ENCODE data around the gene PTBP1. TPM values are rescaled to one million over a fixed set of nuclear protein-coding genes. Genes with fewer than 3 reads are reported as not detected.

PTBP1 gene
- total RNA-seq, 2 experiments from 2014 or later = 464 to 465 TPM

DNA sequence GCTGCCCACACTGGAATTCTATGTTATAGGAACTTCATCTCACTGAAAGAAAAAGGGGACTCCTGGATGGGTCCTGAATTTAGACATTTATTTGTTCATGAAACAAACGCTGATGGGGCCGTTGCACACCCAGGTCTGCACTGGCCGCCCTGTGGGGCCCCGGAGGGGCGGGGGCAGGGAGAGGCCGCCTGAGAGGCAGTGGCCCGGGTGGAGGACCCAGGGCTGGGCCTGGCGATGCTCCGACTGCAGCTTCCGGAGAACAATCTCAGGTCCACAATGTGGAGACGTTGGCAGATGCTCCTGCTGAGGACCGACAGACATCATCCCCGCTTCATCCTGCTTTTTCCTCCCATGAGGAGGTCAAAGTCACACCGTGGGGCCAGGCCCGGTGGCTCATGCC lies 16.3 kb upstream of the PTBP1 start:
- POLR2A ChIA-PET = no interaction called here
- H3K27ac Mint-ChIP-seq = no peak overlapping the region
- no peaks in the 10 kb centered on the region for H3K4me1 Mint-ChIP-seq (ENCODE audit: low read depth)
- H3K27me3 Mint-ChIP-seq = no peaks in the 10 kb centered on the region
- intact Hi-C loops (cut with micrococcal nuclease) = no loop called here
- DNase-seq = no peak
- CTCF ChIA-PET = no interaction called here
- H3K36me3 Mint-ChIP-seq = no peaks in the 10 kb centered on the region
- no peaks in the 10 kb centered on the region for H3K9me3 Mint-ChIP-seq
- no peak overlapping the region for H3K4me3 Mint-ChIP-seq

DNA sequence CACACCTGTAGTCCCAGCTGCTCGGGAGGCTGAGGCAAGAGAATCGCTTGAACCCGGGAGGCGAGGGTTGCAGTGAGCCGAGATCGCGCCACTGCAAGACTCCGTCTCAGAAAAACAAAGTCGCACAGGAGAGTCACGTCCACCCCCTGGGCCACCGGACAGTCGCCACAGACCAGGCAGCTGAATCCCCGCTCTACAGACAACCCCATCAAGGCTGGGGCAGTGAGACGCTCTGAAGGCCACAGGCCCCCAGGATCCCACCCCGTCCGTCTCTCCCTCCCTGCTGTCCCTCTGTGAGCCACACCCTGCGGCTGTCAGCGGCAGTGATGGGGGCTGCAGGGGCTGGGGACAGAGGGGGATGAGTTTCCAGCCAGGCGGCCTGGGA lies 15.5 kb upstream of the PTBP1 start:
- no peak for DNase-seq
- intact Hi-C loops (cut with micrococcal nuclease) = no loop called here
- CTCF ChIA-PET = no interaction called here
- Mint-ChIP-seq H3K9me3 (no peaks in the 10 kb centered on the region), H3K4me3 (no peak overlapping the region), H3K36me3 (no peaks in the 10 kb centered on the region), H3K27ac (no peak overlapping the region), H3K27me3 (no peaks in the 10 kb centered on the region), H3K4me1 (ENCODE audit: low read depth) (no peaks in the 10 kb centered on the region)
- POLR2A ChIA-PET = no interaction called here

DNA sequence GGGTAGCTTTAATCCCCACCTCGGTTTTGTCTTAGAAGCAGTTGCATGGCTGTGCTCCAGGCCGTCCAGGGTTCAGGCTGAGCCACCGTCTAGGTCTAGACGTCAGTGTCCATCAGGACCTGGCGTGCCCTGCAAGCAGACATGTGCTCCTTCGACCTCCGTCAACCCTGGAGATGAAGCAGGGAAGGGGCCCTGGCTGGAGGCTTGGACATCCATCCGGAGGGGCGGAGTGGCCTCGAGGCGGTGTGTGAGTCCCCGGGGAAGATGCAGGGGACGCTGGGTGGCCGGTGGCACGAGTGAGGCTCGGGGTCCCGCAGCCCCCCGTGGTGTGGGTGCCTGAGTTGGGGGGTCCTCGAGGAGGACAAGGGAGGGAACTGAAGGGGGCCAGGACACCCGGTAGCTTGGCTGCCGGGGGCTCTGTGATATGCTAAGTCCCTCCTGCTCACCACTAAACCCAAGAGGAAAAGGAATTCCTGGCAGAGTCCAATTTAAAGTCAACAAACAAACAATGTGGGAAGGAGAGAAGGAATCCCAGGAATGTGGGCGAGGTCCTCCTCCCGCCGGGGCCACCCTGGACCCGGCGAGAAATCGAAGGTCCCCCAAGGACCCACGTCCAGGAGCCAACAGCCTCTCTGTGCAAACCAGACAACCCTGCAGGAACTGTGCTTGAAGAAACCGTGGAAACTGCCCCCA lies 14.9 kb upstream of the PTBP1 start:
- Mint-ChIP-seq H3K27ac (no peak overlapping the region), H3K4me3 (no peak overlapping the region), H3K9me3 (no peaks in the 10 kb centered on the region), H3K4me1 (ENCODE audit: low read depth) (no peaks in the 10 kb centered on the region), H3K36me3 (no peaks in the 10 kb centered on the region), H3K27me3 (no peaks in the 10 kb centered on the region)
- DNase-seq = no peak
- ChIA-PET CTCF (no interaction called here), POLR2A (no interaction called here)
- intact Hi-C loops (cut with micrococcal nuclease) = no loop called here

DNA sequence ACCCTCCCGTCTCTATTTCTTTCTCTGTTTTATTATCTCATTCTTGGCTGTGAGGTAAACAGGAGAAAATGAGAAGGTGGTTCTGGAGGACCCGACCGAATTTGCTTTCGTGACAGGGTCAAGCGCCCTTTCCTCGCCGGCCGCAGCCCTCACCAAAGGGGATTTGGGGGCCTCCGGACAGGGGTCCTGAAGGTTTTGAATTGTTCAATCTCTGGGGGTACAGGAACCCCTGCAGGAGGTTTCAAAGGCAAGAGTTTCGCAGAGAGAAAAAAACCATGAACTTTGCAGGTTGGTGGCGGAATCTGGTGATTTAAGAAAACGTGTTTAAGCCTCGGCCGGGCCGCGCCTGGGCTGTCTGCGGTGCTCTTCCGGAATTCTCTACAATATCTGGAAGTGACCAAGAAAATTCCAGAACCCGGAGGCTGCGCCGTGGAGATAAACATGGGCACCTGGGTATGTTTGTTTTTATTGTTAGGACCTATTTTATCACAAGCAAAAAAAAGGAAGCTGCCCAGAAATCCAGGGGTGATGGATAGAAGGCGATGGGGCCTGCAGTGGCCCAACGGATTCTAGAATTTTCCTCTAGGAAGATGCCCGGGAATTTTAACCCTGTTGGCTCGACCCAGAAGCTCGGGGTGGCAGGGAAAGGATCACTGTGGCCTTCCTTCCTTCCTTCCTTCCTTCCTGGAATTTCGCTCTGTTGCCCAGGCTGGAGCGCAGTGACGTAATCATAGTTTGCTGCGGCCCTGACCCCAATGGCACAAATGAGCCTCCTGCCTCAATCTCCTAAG lies 14.2 kb upstream of the PTBP1 start:
- no peaks in the 10 kb centered on the region for H3K36me3 Mint-ChIP-seq
- no peak overlapping the region for H3K27ac Mint-ChIP-seq
- ChIA-PET POLR2A (no interaction called here), CTCF (no interaction called here)
- no peak for DNase-seq
- H3K4me3 Mint-ChIP-seq = no peak overlapping the region
- H3K9me3 Mint-ChIP-seq = no peaks in the 10 kb centered on the region
- intact Hi-C loops (cut with micrococcal nuclease) = no loop called here
- H3K4me1 Mint-ChIP-seq (ENCODE audit: low read depth) = no peaks in the 10 kb centered on the region
- no peaks in the 10 kb centered on the region for H3K27me3 Mint-ChIP-seq

DNA sequence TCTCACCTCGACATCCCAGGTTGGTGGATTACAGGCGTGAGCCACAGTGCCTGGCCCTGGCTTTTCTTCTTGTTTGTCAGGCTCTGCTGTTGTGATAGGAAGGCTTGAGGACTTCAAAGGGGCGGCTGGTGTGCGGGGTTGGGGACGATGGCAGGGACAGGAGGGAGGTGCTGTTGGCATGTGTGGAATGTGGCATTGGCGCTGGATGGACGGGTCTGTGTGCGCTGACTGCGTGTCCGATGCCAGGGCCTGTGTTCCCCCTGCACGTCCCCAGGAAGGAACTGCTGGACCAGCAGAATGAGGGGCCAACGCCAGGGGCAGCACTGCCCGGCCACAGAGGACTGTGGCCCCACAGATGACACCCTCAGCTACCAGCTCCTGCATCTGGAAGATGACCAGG lies 12.7 kb upstream of the PTBP1 start:
- no peaks in the 10 kb centered on the region for H3K4me1 Mint-ChIP-seq (ENCODE audit: low read depth)
- ChIA-PET POLR2A (no interaction called here), CTCF (no interaction called here)
- no peaks in the 10 kb centered on the region for H3K27me3 Mint-ChIP-seq
- H3K36me3 Mint-ChIP-seq = no peaks in the 10 kb centered on the region
- no peak for DNase-seq
- H3K27ac Mint-ChIP-seq = no peak overlapping the region
- intact Hi-C loops (cut with micrococcal nuclease) = no loop called here
- H3K4me3 Mint-ChIP-seq = no peak overlapping the region
- H3K9me3 Mint-ChIP-seq = no peaks in the 10 kb centered on the region

DNA sequence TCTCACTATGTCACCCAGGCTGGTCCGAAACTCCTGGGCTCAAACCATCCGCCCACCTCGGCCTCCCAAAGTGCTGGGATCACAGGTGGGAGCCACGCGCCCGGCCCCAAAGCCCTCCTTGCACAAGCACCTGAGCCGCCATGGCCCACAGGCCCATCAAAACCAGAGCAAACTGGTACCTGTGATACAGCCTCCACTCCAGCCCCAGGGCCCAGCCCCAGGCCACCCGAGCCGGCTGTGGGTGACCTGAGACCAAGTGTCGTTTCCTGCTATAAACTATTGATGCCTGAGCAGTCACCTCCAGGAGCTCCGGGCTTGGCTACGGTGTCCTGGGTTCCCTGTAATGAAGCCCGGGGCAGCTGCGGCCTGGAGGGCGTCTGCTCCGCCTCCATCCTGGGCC lies 9.7 kb upstream of the PTBP1 start:
- H3K27ac Mint-ChIP-seq = no peak overlapping the region
- no peaks in the 10 kb centered on the region for H3K9me3 Mint-ChIP-seq
- no peaks in the 10 kb centered on the region for H3K27me3 Mint-ChIP-seq
- H3K36me3 Mint-ChIP-seq = no peaks in the 10 kb centered on the region
- POLR2A ChIA-PET = no interaction called here
- CTCF ChIA-PET = no interaction called here
- H3K4me3 Mint-ChIP-seq = no peak overlapping the region
- intact Hi-C loops (cut with micrococcal nuclease) = no loop called here
- no peaks in the 10 kb centered on the region for H3K4me1 Mint-ChIP-seq (ENCODE audit: low read depth)
- DNase-seq = no peak

DNA sequence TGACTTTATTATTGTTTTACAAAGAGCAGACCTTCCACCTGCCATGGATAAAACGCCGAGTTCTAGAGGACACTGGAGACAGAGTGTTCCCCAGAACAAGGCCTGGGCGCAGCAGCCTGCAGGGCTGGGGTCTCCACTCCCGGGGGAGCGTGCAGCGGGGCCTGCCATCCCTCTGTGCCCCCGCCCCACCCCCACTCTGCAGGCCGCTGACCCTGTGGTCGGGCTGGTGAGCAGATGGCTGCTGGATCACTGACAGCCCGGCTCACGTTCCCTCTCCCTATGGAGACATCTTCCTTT lies 8.6 kb upstream of the PTBP1 start:
- Mint-ChIP-seq H3K4me3 (no peak overlapping the region), H3K27me3 (no peaks in the 10 kb centered on the region), H3K27ac (no peak overlapping the region), H3K36me3 (no peaks in the 10 kb centered on the region), H3K4me1 (ENCODE audit: low read depth) (no peaks in the 10 kb centered on the region), H3K9me3 (no peaks in the 10 kb centered on the region)
- ChIA-PET CTCF (no interaction called here), POLR2A (no interaction called here)
- DNase-seq = no peak
- intact Hi-C loops (cut with micrococcal nuclease) = no loop called here

DNA sequence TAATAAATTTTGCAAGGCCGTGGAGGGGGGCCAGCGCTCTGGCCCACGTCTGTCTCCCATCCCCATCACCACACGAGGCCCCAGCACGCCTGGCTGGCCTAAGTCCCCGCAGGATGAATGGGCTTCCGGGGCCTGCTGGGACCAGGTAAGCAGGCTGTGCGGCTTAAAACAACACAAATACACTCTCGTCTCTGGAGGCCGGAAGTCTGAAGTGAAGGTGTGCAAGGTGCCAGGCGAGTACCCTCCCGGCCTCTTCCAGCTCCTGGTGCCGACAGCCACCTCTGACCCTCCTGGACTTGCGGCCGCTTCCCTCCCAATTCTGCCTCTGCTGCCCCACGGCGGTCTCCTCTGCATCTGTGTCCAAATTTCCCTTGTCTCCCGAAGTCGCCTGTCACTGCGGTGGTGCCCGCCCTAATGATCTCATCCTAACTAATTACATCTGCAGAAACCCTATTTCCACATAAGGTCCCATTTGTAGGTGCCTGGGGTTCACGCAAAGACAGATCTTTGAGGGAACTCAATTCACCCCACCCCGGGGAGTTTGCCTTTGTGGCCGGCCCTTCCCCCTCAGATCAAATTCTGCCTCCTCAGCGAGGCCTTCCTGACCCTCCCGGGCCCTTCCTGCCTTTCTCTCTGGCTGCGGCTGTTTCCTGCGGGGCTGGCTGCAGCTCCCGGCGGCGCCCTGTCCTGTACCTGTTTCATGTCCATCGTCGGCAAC lies 8.1 kb upstream of the PTBP1 start:
- CTCF ChIA-PET = no interaction called here
- no peak overlapping the region for H3K4me3 Mint-ChIP-seq
- peak overlapping the region; percentile 4 for H3K27ac Mint-ChIP-seq
- no peaks in the 10 kb centered on the region for H3K4me1 Mint-ChIP-seq (ENCODE audit: low read depth)
- no peaks in the 10 kb centered on the region for H3K36me3 Mint-ChIP-seq
- no peaks in the 10 kb centered on the region for H3K27me3 Mint-ChIP-seq
- DNase-seq = no peak
- POLR2A ChIA-PET = no interaction called here
- intact Hi-C loops (cut with micrococcal nuclease) = no loop called here
- H3K9me3 Mint-ChIP-seq = no peaks in the 10 kb centered on the region

DNA sequence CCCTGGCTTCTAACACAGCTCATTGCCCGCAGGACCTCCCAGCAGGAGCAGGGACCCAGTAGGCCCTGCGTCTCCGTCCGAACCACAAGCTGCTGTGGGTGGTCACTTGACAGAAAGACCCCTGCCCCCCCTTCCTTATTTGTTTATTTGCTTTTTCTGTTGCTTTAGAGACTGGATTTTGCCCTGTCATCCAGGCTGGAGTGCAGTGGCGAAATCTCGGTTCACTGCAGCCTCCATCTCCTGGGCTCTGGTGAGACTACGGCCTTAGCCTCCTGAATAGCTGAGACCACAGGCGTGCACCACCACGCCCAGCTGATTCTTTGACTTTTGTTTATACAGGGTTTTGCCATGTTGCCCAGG lies 7.6 kb upstream of the PTBP1 start:
- intact Hi-C loops (cut with micrococcal nuclease) = no loop called here
- DNase-seq = no peak
- no peaks in the 10 kb centered on the region for H3K27me3 Mint-ChIP-seq
- H3K4me1 Mint-ChIP-seq (ENCODE audit: low read depth) = no peaks in the 10 kb centered on the region
- CTCF ChIA-PET = interaction anchor here (1.7 kb wide), 1 partner anchor 20 kb away, joined by 4 read pairs; no protein-coding TSS in a partner anchor
- POLR2A ChIA-PET = no interaction called here
- no peak overlapping the region for H3K27ac Mint-ChIP-seq
- H3K4me3 Mint-ChIP-seq = no peak overlapping the region
- no peaks in the 10 kb centered on the region for H3K36me3 Mint-ChIP-seq
- no peaks in the 10 kb centered on the region for H3K9me3 Mint-ChIP-seq

DNA sequence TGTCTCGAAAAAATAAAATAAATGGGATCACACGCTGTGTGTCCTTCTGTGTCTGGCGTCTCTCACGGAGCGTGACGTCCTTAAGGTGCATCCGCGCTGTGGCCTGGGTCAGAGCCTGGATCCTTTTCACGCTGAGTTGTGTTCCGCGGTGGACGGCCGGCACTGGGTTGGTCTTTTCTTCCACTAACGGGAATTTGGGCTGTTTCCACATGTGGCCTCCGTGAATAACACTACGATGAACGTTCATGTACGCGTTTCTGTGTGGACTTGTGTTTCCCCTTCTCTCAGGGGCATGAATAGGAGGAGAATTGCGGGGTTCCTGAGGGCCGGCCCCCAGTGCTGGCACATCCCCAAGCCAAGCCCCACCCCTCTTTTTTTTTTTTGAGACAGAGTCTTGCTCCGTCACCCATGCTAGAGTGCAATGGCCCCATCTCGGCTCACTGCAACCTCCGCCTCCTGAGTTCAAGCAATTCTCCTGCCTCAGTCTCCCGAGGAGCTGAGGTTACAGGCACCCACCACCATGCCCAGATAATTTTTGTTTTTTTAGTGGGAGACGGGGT lies 6.2 kb upstream of the PTBP1 start:
- ChIA-PET POLR2A (no interaction called here), CTCF (interaction anchor here (1.7 kb wide), 1 partner anchor 22 kb away, joined by 4 read pairs; no protein-coding TSS in a partner anchor)
- intact Hi-C loops (cut with micrococcal nuclease) = no loop called here
- H3K4me3 Mint-ChIP-seq = no peak overlapping the region
- no peak for DNase-seq
- H3K36me3 Mint-ChIP-seq = no peaks in the 10 kb centered on the region
- no peaks in the 10 kb centered on the region for H3K9me3 Mint-ChIP-seq
- no peak overlapping the region for H3K27ac Mint-ChIP-seq
- no peaks in the 10 kb centered on the region for H3K27me3 Mint-ChIP-seq
- H3K4me1 Mint-ChIP-seq (ENCODE audit: low read depth) = no peaks in the 10 kb centered on the region

DNA sequence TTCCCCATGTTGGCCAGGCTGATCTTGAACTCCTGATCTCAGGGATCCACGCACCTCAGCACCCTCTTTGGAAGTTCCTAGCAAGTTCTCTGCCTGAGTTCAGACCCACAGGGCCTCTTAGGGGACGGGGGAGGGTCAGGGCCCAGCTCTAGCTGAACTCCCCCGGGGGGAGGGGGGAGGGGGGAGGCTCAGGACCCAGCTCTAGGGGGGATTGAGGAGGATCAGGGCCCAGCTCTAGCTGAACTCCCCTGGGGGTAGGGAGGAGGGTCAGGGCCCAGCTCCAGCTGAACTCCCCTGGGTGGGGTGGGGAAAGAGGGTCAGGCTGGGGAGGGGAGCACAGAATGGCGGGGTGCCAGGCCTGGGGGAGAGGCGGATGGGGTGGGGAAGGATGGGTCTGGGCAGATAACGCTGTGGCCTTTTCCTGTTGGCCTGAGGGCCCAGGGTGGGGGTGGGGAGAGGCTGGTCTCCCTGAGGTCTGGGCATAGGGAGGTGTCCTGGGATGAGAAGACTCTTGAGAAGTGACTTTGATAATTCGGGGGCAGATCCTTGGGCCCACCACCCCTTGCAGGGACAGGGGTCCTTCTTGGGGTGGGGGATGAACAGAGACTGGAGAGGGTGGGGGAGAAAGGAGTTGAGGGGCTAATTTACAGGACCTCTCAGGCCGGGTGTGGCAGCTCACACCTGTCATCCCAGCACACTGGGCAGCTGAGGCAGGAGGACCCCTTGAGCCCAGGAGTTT lies 5.5 kb upstream of the PTBP1 start:
- Mint-ChIP-seq H3K36me3 (no peaks in the 10 kb centered on the region), H3K4me3 (no peak overlapping the region), H3K4me1 (ENCODE audit: low read depth) (no peaks in the 10 kb centered on the region), H3K9me3 (no peaks in the 10 kb centered on the region), H3K27me3 (no peaks in the 10 kb centered on the region), H3K27ac (no peak overlapping the region)
- intact Hi-C loops (cut with micrococcal nuclease) = no loop called here
- POLR2A ChIA-PET = no interaction called here
- CTCF ChIA-PET = interaction anchor here (1.7 kb wide), 1 partner anchor 22 kb away, joined by 4 read pairs; no protein-coding TSS in a partner anchor
- no peak for DNase-seq

DNA sequence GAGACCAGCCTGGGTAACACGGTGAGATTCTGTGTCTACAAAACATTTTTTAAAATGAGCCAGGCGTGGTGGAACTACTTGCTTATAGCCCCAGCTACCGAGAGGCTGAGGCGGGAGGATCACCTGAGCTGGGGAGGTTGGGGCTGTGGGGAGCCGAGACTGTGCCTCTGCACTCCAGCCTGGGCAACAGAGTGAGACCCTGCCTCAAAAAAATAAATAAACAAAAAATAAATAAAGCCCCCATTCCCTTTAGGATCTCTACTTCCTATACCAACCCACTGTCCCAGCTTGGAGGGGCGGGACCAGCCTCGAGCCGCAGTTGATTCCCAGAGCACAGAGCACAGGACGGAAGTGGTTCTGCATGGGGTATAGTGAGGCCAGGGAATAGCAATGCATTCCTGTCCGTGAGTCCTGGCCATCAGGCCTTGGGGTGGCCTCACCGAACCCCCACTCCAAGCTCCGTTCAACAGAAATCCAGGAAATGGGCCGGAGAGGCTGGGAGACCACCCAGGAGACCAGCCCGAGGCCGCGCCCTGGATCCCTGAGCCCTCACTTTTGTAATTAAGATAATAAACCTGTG lies 4.9 kb upstream of the PTBP1 start:
- intact Hi-C loops (cut with micrococcal nuclease) = no loop called here
- Mint-ChIP-seq H3K4me3 (no peak overlapping the region), H3K4me1 (ENCODE audit: low read depth) (no peaks in the 10 kb centered on the region), H3K27me3 (no peaks in the 10 kb centered on the region), H3K9me3 (no peaks in the 10 kb centered on the region), H3K36me3 (no peaks in the 10 kb centered on the region), H3K27ac (no peak overlapping the region)
- no peak for DNase-seq
- ChIA-PET CTCF (no interaction called here), POLR2A (no interaction called here)

Data from activated CD4-positive, alpha-beta memory T cell treated with anti-CD3 and anti-CD28 coated beads for 36 hours (primary cell).